MG63 (cell line): Measurements from ENCODE around the gene NUMA1. TPM values are rescaled to one million over a fixed set of nuclear protein-coding genes. Genes with fewer than 3 reads are reported as not detected.

Experiments used
- DNase-seq: peaks from one replicate; pipeline ENCODE4 v3.0.0-alpha.2; 2020
- H3K27me3 ChIP-seq: fragments of 250-450 bp; sonication (Bioruptor Pico); 2 replicates; pipeline ENCODE4 v1.5.1; 2020; ENCODE audit warnings: mild to moderate bottlenecking, moderate library complexity
- H3K36me3 ChIP-seq: fragments of 250-450 bp; sonication (Bioruptor Pico); 2 replicates; pipeline ENCODE4 v1.5.1; 2020; ENCODE audit warnings: mild to moderate bottlenecking, moderate library complexity
- H3K4me3 ChIP-seq: fragments of 250-450 bp; sonication (Bioruptor Pico); 2 replicates; pipeline ENCODE4 v1.5.1; 2020; ENCODE audit warnings: mild to moderate bottlenecking, moderate library complexity
- H3K9me3 ChIP-seq: fragments of 250-450 bp; sonication (Bioruptor Pico); 2 replicates; pipeline ENCODE4 v1.5.1; 2020; ENCODE audit warnings: mild to moderate bottlenecking, moderate library complexity
- total RNA-seq: library from RNA; depleted of rRNA; stranded (reverse); fragments of >200 nt; shearing (Covaris generic); gene quantifications from 2 replicates; pipeline ENCODE4 v1.2.3, GENCODE V29; 2014; ENCODE audit warnings: low replicate concordance; rRNA removed

Gene NUMA1, protein sequence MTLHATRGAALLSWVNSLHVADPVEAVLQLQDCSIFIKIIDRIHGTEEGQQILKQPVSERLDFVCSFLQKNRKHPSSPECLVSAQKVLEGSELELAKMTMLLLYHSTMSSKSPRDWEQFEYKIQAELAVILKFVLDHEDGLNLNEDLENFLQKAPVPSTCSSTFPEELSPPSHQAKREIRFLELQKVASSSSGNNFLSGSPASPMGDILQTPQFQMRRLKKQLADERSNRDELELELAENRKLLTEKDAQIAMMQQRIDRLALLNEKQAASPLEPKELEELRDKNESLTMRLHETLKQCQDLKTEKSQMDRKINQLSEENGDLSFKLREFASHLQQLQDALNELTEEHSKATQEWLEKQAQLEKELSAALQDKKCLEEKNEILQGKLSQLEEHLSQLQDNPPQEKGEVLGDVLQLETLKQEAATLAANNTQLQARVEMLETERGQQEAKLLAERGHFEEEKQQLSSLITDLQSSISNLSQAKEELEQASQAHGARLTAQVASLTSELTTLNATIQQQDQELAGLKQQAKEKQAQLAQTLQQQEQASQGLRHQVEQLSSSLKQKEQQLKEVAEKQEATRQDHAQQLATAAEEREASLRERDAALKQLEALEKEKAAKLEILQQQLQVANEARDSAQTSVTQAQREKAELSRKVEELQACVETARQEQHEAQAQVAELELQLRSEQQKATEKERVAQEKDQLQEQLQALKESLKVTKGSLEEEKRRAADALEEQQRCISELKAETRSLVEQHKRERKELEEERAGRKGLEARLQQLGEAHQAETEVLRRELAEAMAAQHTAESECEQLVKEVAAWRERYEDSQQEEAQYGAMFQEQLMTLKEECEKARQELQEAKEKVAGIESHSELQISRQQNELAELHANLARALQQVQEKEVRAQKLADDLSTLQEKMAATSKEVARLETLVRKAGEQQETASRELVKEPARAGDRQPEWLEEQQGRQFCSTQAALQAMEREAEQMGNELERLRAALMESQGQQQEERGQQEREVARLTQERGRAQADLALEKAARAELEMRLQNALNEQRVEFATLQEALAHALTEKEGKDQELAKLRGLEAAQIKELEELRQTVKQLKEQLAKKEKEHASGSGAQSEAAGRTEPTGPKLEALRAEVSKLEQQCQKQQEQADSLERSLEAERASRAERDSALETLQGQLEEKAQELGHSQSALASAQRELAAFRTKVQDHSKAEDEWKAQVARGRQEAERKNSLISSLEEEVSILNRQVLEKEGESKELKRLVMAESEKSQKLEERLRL (N-terminal part only)
- total RNA-seq: 104 and 158 TPM in 2 replicates

DNA sequence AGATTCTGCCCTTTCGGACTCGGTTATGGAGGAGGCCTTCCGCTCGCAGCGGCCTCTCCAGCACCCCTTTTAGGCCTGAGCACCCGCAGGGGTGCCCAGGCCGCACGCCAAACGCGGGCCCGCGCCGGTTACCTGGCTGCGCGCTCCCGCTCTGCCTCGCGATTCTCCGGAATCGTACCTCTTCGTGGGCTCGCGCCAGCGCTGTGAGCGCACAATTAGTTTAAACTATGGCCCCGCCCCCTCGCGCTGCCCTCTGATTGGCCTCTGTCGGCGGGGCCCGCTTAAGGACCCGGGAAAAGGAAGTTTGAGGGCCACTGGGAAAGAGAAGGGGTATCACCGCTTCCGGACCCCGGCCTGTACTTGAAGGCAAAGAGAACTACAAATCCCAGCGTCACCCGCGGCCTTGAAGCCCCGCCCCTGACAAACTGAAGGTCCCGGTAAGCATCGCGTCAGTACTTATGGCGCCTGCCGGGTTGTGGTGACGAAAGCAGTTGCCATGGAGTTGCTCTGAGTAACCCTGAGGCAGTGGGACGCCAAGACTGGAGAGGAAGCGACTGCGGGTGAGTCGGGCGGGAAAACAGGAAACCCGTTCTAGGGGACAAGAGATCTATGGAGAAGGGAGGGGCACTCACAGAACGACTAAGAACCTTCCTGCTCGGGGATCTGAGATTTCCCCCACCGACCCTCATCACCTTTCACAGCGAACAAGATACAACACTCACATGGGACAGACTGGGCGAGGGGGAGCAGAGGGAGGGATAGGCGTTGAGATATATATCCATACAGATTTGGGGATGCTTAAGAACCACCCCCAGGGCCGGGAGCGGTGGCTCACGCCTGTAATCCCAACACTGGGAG lies at the start of gene NUMA1, which contains the start of gene LRRC51:
Gene NUMA1 (minus strand): TSS at position 217 of the 858 bp plus-strand sequence. CDS start 44,599 bp downstream, outside the sequence.
Gene LRRC51 (plus strand): TSS at position 525 of the 858 bp plus-strand sequence. CDS start 8,234 bp downstream, outside the sequence.
- DNase-seq: peak; percentile 99
- H3K27me3 ChIP-seq: no peaks in the 10 kb centered on the region
- peak within 1 kb of the TSS; percentile 93 for H3K4me3 ChIP-seq
- peaks cover 19% of the 10 kb centered on the region for H3K36me3 ChIP-seq
- no peaks in the 10 kb centered on the region for H3K9me3 ChIP-seq

DNA sequence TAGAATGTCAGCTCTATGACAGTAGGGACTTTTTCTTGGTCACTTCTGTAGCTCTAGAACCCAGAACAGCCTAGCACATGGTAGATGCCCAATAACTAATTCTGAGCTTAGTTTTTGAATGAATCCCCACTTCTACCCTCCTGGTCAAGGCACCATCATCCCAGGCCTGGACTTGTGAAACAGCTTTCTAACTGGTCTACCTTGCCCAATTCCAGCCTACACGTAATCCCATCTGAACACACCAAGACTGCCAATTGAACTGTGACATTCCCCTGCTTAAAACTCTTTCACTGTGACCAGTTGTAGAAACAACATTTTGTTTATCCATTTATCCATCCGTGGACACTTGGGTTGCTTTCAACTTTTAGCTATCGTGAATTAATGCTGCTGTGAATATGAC lies 49.0 kb upstream of the NUMA1 start:
- Histone ChIP-seq H3K27me3 (no peaks in the 10 kb centered on the region), H3K4me3 (no peak overlapping the region), H3K36me3 (no peaks in the 10 kb centered on the region), H3K9me3 (peaks cover 3% of the 10 kb centered on the region)
- no peak for DNase-seq

DNA sequence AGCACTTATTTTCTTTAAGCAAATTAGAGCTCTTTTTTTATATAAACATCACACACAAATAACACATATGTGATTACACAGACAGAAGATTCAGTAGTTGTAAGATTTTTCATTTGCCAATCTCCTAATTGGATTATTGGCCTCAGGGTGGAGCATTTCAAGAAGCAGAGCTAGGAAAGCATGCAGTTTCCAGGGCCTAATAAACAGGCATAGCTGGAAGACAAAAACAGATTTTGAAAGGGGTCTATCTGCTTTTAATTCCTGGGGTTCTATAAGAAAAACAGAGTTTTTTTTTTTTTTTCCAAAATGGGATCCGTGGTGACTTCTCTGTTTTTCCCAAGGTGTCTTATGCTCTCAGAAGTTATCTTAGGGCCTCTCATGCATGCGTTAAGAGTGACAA lies 47.6 kb upstream of the NUMA1 start:
- Histone ChIP-seq H3K27me3 (no peaks in the 10 kb centered on the region), H3K36me3 (no peaks in the 10 kb centered on the region), H3K4me3 (no peak overlapping the region), H3K9me3 (peaks cover 3% of the 10 kb centered on the region)
- DNase-seq: no peak

DNA sequence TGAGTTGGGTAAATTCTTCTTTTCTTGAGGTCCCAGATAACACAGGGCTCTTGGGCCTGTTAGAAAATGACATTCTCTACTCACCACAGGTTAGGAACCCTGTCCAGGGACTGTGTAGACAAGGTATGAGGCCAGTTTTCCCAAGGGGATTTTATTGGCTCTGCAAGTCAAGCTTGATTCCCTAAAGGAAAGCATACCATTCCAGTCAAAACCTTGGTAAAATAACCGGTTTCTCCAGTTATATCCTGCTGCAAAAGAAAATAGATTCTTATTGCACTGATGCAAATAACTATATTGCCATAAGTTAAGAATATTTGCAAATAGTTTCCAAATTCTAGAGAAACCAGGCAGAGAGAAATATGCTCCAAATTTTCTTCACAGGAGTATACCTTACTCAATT lies 45.6 kb upstream of the NUMA1 start:
- H3K4me3 ChIP-seq: no peak overlapping the region
- no peaks in the 10 kb centered on the region for H3K27me3 ChIP-seq
- H3K36me3 ChIP-seq: no peaks in the 10 kb centered on the region
- peaks cover 3% of the 10 kb centered on the region for H3K9me3 ChIP-seq
- no peak for DNase-seq

DNA sequence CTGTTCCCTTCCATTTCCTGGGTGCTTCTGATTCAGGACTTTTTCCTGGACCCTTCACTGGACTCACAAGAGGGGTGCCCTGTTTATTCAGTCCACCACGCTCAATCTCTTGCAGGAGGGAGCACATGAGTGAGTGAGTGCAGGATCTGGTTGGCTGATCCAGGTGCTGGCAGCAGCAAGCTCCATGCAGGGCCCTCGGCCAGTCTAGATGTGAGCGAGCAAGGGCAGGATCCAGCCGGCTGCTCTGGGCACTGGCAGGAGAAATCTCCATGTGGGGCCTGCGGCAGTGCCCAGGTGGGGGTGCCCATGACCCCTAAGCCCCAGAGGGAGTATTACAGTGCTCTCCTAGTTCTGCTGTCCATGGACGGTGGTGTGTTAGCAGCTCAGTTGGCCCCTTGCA lies 43.7 kb upstream of the NUMA1 start:
- Histone ChIP-seq H3K36me3 (no peaks in the 10 kb centered on the region), H3K27me3 (no peaks in the 10 kb centered on the region)
- no peak for DNase-seq

DNA sequence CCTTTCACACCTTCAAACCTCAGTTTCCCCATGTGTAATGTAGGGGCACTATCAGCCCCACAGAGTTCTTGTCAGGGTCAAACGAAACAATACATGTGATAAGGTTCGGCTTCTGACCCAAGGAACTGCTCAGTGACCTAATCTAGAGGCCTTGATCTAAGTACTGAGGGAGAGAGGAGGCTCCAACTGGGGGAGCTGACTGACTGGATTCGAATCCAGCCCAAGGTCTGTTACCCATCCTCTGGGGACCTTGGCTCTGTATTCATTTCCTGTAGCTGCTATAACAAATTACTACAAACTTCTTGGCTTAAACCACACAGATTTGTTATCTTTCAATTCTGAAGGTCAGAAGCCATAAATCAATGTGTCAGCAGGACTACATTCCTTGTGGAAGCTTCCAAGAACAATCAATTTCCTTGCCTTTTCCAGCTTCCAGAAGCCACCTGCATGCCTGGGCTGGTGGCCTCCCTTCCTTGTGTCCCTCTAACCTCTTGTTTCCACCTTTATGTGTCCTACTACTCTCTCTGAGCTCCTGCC lies 42.8 kb upstream of the NUMA1 start:
- no peak for DNase-seq
- peaks cover 3% of the 10 kb centered on the region for H3K9me3 ChIP-seq
- no peaks in the 10 kb centered on the region; the same call in 1 of the 2 replicates for H3K36me3 ChIP-seq
- no peaks in the 10 kb centered on the region for H3K27me3 ChIP-seq
- no peak overlapping the region for H3K4me3 ChIP-seq

More for the DNA sequence above, 43.7 kb upstream of the NUMA1 start:
- Histone ChIP-seq H3K4me3 (no peak overlapping the region), H3K9me3 (peaks cover 3% of the 10 kb centered on the region)

DNA sequence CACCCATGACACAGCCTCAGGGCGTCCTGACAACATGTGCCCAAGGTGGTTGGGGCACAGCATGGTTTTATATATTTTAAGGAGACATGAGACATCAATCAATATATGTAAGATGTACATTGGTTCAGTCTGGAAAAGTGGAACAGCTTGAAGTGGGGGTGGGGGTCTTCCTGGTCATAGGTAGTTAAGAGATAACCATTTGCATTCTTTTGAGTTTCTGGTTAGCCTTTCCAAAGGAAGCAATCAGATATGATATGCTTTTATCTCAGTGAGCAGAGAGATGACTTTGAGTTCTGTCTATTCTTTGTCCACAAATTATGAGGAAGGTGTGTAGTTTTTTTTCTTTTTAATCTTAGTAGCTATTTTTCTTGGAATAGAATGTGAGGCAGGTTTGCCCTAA lies 42.3 kb upstream of the NUMA1 start:
- Histone ChIP-seq H3K27me3 (no peaks in the 10 kb centered on the region), H3K4me3 (no peak overlapping the region), H3K9me3 (no peaks in the 10 kb centered on the region; the same call in 1 of the 2 replicates), H3K36me3 (no peaks in the 10 kb centered on the region; the same call in 1 of the 2 replicates)
- no peak for DNase-seq

DNA sequence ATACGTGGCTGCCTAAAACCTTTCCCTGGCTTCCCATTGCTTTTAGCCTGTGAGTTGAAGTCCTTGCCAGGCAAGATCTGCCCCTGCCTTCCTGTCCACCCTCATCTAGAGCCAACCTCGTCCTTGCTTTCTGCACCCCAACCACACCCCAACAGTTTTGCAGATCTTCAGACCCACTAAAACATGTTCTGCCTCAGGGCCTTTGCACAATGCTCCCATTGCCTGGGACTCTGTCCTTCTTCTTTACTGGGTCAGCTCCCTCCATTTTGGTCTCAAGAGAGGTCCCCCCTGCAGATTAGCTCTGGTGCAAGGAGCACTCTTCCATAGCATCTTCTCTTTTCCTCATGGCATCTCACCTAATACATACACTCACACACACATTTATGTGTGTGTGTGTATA lies 40.6 kb upstream of the NUMA1 start:
- no peak for DNase-seq
- H3K9me3 ChIP-seq: no peaks in the 10 kb centered on the region; the same call in 1 of the 2 replicates

DNA sequence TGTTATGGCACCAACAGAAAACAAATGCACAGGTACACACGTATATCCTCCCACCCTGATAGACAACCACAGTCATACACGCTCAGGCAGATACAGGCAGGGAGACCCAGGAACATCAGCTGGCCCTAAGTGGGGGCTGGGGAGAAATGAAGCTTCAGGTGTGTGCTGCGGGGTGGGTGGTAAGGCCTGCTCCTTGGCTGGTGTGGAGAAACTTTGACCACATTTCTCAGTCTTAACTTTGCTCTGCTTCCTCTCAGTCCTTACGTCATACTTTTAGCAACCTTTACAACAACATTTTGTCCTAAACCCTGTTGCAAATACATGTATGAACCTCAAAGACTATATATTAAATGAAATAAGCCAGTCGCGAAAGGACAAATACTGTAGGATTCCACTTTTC lies 38.9 kb upstream of the NUMA1 start:
- Histone ChIP-seq H3K36me3 (no peaks in the 10 kb centered on the region; the same call in 1 of the 2 replicates), H3K27me3 (no peaks in the 10 kb centered on the region), H3K4me3 (no peak overlapping the region), H3K9me3 (no peaks in the 10 kb centered on the region; the same call in 1 of the 2 replicates)
- no peak for DNase-seq

More for the DNA sequence above, 40.6 kb upstream of the NUMA1 start:
- no peaks in the 10 kb centered on the region; the same call in 1 of the 2 replicates for H3K36me3 ChIP-seq
- no peaks in the 10 kb centered on the region for H3K27me3 ChIP-seq
- no peak overlapping the region for H3K4me3 ChIP-seq

DNA sequence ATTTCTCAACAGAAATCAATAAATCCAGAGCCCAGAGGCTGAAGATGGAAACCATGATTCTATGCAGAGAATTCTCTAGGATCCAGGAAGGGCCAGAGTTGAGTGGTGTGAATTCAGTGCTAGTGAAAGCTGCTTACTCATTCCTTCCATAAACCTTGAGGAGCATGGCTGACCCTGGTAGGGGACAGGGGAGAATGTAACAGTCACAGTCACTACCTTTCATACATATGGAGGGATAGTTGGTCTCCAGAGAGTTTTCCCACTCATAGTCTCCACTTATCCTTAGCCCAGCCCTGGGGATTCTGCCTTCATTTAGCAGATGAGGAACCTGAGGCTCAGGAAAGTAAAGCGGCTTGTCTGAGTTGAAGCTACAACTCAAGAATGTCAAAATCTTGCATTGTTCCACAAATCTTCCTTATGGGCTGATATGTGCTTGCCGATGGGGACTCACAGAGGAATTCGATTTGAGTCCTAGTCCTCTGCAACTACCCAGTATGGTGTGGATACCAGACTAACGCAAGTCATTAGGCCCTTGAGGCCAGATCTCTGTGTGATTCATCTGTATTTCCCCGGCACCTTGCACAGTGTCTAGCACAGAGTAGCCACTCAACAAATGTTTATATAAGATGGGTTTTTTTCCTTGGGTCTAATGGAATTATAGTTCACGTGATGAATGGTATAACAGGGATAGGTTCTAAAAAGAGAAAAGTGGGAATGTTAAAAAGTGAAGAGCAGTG lies 35.8 kb upstream of the NUMA1 start:
- no peak for DNase-seq
- H3K4me3 ChIP-seq: no peak overlapping the region
- peaks cover 4% of the 10 kb centered on the region for H3K36me3 ChIP-seq
- no peaks in the 10 kb centered on the region for H3K27me3 ChIP-seq
- H3K9me3 ChIP-seq: no peaks in the 10 kb centered on the region; the same call in 1 of the 2 replicates

DNA sequence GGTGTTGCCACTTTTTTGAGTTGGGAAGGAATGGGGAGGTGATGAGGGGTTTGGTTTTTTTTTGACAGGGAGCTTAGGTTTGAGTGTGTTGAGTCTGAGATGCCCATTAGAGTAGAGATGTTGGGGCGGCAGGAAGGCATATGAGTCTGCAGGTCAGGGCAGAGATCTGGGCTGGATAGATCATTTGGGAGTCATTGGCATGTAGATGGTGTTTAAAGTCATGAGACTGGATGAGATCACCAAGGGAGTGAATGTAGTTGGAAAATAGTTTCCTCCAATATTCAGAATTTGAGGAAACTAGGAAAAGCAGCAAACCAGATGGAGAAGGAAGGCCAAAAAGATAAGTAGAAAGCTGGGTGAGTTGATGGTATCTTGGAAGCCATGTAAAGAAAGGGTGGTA lies 34.2 kb upstream of the NUMA1 start:
- no peaks in the 10 kb centered on the region for H3K27me3 ChIP-seq
- DNase-seq: peak; percentile 32
- H3K4me3 ChIP-seq: no peak overlapping the region
- no peaks in the 10 kb centered on the region; the same call in 1 of the 2 replicates for H3K9me3 ChIP-seq
- peaks cover 18% of the 10 kb centered on the region for H3K36me3 ChIP-seq

DNA sequence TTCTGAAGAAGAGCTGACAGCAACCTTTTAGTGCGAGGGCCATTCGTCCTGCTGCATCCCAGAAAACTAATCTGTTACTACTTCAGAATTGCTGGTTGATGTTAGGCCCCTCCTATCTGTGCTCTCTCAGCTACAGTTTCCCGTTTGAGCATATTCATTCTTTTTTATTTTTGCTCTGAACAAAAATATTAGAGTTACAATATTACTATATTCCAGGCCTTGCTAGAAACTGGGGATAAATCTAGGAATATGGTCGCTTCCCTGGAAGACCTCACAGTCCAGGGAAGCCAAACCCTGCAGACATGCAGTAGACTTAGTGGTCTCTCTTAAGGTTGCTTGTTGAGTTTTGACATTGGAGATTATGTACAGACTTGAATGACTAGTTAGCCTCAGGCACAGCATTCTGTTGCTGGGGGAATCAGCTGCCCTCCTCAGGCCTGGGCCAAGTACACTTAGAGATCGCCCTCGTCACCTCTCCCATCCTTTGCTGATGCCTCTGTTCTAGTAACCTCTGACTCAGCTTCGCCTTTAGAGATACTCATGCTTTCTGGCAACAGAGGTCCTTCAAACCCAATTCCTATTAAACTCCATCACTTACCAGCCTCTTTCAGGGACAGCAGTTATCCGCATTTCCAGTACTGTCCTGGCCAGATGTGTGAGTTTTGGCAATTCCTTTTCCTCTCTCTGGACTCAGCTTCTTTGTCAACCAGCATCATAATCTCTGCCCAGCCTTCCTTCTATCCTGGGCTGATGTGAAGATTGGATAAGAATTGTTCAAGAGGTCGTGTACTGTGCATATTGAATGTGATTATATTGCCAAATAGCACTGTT lies 32.9 kb upstream of the NUMA1 start:
- peak; percentile 91 for DNase-seq
- Histone ChIP-seq H3K4me3 (peak overlapping the region; percentile 85), H3K27me3 (no peaks in the 10 kb centered on the region), H3K36me3 (peaks cover 21% of the 10 kb centered on the region), H3K9me3 (no peaks in the 10 kb centered on the region; the same call in 1 of the 2 replicates)

DNA sequence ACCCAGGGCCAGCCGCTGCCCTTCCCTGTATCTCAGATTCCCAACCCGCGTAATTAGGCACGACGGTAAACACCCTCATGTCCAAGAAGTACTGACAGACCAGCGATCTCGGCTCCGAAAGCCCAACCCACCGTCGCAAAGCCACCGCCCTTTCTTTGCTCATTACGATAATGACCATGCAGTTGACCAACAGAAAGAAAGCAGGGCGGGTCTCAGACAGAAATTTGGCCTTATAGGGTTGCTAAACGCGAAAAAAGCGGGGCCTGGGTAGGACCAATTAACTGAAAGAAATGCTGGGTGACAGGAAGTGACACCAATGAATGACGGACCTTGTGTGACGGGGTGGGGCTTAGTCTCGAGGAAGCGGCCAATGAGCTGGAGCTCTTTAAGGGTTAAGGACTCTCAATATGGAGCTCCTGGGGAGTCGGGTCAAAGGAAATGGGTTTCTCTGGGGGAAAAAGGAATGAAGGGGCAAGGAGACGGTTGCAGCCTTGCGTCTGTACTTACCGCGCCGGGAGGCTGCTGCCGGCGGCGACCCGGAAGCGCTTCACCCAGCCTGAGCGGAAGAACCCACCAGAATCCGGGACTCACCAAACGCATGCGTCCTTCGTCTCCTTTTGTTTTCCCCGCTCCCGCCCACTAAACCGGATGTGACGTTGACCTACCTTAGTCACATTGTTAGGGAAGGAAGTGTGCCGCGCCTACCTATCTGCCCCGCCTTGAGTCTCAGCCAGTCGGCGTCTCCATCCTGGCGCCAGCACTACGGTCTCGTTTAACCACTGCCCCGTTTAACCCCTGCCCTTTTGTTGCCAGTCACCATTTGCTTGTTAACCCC lies 32.0 kb upstream of the NUMA1 start, which contains the start of gene ANAPC15:
Gene ANAPC15 (minus strand): TSS at position 553 of the 835 bp plus-strand sequence. CDS start 1,419 bp downstream, outside the sequence.
- peak within 1 kb of the TSS; percentile 85 for H3K4me3 ChIP-seq
- H3K27me3 ChIP-seq: no peaks in the 10 kb centered on the region
- DNase-seq: peak; percentile 98
- no peaks in the 10 kb centered on the region; the same call in 1 of the 2 replicates for H3K9me3 ChIP-seq
- peaks cover 23% of the 10 kb centered on the region for H3K36me3 ChIP-seq
